ENCODE measurements around the gene TBC1D21.

DNA sequence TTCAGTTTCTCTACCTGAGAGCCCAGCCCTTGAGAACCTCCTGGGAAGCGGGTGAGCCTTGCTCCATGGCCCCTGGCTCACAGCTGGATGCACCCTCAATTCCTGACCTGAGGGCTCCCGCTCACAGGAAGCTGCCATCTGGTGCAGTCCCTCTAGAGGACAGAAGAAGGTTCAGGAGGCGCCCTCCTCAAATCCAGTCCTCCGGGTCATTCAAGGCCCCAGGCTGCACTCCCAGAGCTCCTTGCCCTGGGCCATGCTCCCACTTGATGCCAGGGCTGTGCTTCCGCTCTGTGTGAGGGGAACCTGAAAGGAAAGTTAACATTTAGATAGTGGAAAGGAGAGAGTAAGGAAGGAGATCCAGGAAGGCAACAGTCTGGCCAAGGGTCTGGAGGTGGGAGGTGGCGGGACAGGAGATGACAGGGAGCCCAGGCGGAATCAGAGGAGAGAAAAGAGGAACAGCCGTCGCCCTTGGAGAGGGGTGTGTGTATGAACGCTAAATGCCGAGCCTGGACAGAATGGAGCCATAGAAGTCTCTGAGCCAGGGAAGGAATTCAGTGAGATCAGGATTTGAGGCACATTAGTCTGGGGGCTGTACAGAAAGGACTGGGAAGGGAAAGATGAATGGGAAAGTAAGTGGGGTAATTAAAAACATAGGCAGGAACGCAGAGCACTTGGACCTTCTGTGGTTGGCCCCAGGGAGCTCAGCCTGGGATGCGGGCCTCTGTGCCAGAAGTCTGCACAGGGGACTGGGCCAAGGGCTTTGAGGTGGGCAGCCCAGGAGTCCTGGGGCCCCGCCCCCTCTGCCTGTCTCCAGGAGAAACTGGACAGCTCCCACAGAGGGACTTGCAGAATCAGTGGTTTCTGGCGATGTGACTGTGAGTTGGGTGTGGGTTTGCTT, 26.1 kb downstream of the TBC1D21 start:
- TF ChIP-seq POLR2A (IDR thresholded peaks at IDR 0.05; ENCODE audit: low read depth, low read length), result no peak
- no peak for TF ChIP-seq POLR2AphosphoS5 (IDR thresholded peaks at IDR 0.05; ENCODE audit: low read depth, low read length)
- no peak for TF ChIP-seq SPI1 (IDR thresholded peaks at IDR 0.05; ENCODE audit: low read depth, low read length)
- no peak for TF ChIP-seq TAF1 (IDR thresholded peaks at IDR 0.05; ENCODE audit: low read depth, low read length)
- no peak for TF ChIP-seq PAX5 (IDR thresholded peaks at IDR 0.05; ENCODE audit: insufficient read depth, low read length, severe bottlenecking)
- TF ChIP-seq POU2F2 (IDR thresholded peaks at IDR 0.05; ENCODE audit: low read depth, low read length), result no peak
